Kidney (tissue), 14 donors: ENCODE measurements around the gene PDLIM7. TPM values are rescaled to one million over a fixed set of nuclear protein-coding genes. Genes with fewer than 3 reads are reported as not detected.

Source experiments
- DNase-seq, 5 donors: peaks; one replicate each; pipeline ENCODE4 v3.0.0-alpha.2; 2013 to 2020
- FAIRE-seq: peaks from 2 replicates; lab custom pipeline; 2012; peaks lifted over from hg19 to GRCh38; lab: Jason Lieb, UNC
- H3K27ac ChIP-seq, 2 donors: one replicate each; pipeline ENCODE4 v1.7.0; 2013; ENCODE audit warnings: low read depth in 2 of 2, low read length in 2 of 2, inconsistent platforms in 1 of 2
- H3K27me3 ChIP-seq: one replicate; pipeline ENCODE4 v1.7.1; 2013; ENCODE audit warnings: low read length, inconsistent platforms; ENCODE audit not compliant: control insufficient read depth, insufficient read depth
- H3K36me3 ChIP-seq, 3 donors: one replicate each; pipeline versions ENCODE4 v1.7.0 to v1.7.1; 2013; ENCODE audit warnings: low read length in 3 of 3, control low read depth in 1 of 3, inconsistent platforms in 1 of 3; ENCODE audit not compliant: insufficient read depth in 3 of 3, control insufficient read depth in 2 of 3
- H3K4me1 ChIP-seq, 3 donors: one replicate each; pipeline versions ENCODE4 v1.7.0 to v1.7.1; 2013; ENCODE audit warnings: low read length in 3 of 3, inconsistent platforms in 1 of 3, low read depth in 1 of 3; ENCODE audit not compliant: control insufficient read depth in 2 of 3, insufficient read depth in 2 of 3
- H3K4me3 ChIP-seq, 3 donors: one replicate each; pipeline versions ENCODE4 v1.7.0 to v1.8.1; 2013; ENCODE audit warnings: low read length in 3 of 3, control low read depth in 1 of 3, inconsistent platforms in 1 of 3
- H3K9ac ChIP-seq, 3 donors: one replicate each; pipeline versions ENCODE4 v1.7.0 to v1.7.1; 2013; ENCODE audit warnings: low read length in 3 of 3, control low read depth in 1 of 3, inconsistent platforms in 1 of 3
- H3K9me3 ChIP-seq, 3 donors: one replicate each; pipeline versions ENCODE4 v1.7.0 to v1.7.1; 2013; ENCODE audit warnings: low read length in 3 of 3, control low read depth in 1 of 3, inconsistent platforms in 1 of 3; ENCODE audit not compliant: control insufficient read depth in 2 of 3, insufficient read depth in 1 of 3
- intact Hi-C: fragments of 100-400 bp; cut with DNase I; formaldehyde crosslinking; loops from one replicate; pipeline ENCODE4 v1.11.1; 2022
- polyA plus RNA-seq: library from polyadenylated mRNA; stranded (reverse); fragments of 350-450 nt; fragmentation: Illumina TruSeq; extraction: RNeasy Lipid Tissue Mini Kit (QIAGEN cat#74804); gene quantifications from one replicate; pipeline ENCODE4 v1.2.3, GENCODE V29; 2014; ENCODE audit warnings: low read depth, low replicate concordance; ENCODE audit not compliant: insufficient read depth
- total RNA-seq: library from RNA; stranded (reverse); fragmentation: NEBNext Ultra II Directional; extraction: Animal tissue kit (Norgen Biotek cat#: 25700); gene quantifications from one replicate; pipeline ENCODE4 v1.2.1, GENCODE V29; 2021
- TF ChIP-seq, protein P1 (sequence below): IDR thresholded peaks from 3 replicates; pipeline ENCODE4 v1.5.1; 2012; ENCODE audit warnings: mild to moderate bottlenecking, moderate library complexity, borderline replicate concordance; ENCODE audit not compliant: insufficient read depth; ENCODE audit errors: extremely low read depth
- donor health status: control.
- donor health status: control.
- donor health status: control.
- donor health status: control.
- donor health status: control.
- donor health status: DM: yes; HTN: yes; CAD: no.
- donor health status: Normal renal cell carcinoma (clear cell type).

PDLIM7 gene
- total and polyA plus RNA-seq, 2 donors from 2014 or later = 46.4 to 89.7 TPM

- no peaks in the 10 kb centered on the region for H3K36me3 ChIP-seq
- intact Hi-C loops = loop anchor here (5.0 kb wide), 1 partner anchor 47 kb away; the partner anchor contains the start of gene F12
- peak overlapping the region in 2 of 3 donors; percentile 11 to 46 for H3K4me3 ChIP-seq
- H3K27me3 ChIP-seq = no peaks in the 10 kb centered on the region
- H3K9me3 ChIP-seq = no peaks in the 10 kb centered on the region
- H3K27ac ChIP-seq = peak overlapping the region in 1 of 2 donors; percentile 11
- DNase-seq (peak in 2 of 5 donors; percentile 71 to 87), FAIRE-seq (no peak)
- peak overlapping the region in 1 of 3 donors; percentile 25 for H3K9ac ChIP-seq
- TF ChIP-seq, protein P1, sequence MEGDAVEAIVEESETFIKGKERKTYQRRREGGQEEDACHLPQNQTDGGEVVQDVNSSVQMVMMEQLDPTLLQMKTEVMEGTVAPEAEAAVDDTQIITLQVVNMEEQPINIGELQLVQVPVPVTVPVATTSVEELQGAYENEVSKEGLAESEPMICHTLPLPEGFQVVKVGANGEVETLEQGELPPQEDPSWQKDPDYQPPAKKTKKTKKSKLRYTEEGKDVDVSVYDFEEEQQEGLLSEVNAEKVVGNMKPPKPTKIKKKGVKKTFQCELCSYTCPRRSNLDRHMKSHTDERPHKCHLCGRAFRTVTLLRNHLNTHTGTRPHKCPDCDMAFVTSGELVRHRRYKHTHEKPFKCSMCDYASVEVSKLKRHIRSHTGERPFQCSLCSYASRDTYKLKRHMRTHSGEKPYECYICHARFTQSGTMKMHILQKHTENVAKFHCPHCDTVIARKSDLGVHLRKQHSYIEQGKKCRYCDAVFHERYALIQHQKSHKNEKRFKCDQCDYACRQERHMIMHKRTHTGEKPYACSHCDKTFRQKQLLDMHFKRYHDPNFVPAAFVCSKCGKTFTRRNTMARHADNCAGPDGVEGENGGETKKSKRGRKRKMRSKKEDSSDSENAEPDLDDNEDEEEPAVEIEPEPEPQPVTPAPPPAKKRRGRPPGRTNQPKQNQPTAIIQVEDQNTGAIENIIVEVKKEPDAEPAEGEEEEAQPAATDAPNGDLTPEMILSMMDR = no peak
- peaks cover 0 to 13% (median 0%) of the 10 kb centered on the region in 3 donors for H3K4me1 ChIP-seq
Observed at GRCh38 chr5:177453852-177454396, 43.5 kb downstream of the PDLIM7 start.

DNA sequence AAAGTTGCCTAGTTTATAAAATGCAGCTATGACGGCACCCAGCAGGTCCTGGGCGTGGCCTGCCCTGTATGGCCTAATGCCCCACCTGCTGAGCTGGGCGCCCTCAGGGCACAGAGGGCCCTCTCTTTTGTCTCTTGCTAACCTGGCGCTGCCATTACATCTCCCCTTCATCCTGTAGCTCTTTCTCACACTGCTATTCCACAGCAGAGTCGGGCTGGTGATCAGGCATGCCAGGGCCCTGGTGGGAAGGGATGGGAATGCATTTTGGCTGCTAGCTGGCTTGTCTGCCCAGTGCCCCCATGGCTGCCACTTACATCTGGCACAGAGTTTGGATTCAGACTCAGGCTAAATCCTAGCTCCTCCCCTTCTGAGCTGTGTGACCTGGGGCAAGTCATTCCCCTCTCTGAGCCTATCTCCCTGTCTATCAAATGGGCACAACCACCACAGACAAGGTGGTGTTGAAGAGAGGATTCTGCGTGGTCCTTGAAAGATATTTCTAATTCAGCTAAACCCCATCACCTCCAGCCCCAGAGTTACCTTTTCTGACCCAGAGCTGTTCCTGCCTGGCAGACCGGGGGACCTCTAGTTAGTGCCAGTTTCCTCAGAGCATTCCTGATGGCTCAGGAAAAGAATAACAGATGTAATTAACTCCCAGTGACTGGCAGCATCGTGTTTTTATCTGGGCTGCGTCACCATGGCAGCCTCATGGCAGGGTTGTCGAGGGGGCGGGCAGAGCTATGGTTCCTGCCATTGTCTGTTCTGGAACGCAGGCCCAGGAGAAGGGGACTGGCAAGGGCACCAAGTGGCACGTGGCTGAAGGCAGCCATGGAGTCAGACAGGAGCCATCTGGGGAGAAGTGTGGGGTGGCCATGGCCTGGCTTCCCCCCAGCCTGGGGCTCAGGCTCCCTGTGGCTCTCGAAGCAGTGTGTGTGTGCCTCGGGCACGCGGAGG lies 44.4 kb downstream of the PDLIM7 start:
- peaks cover 0 to 14% (median 0%) of the 10 kb centered on the region in 3 donors for H3K4me1 ChIP-seq
- DNase-seq = no peak
- no peak for FAIRE-seq
- H3K27me3 ChIP-seq = no peaks in the 10 kb centered on the region
- no peak overlapping the region for H3K4me3 ChIP-seq
- intact Hi-C loops = loop anchor here (5.0 kb wide), 1 partner anchor 46 kb away; the partner anchor contains the start of gene F12
- no peaks in the 10 kb centered on the region for H3K36me3 ChIP-seq
- H3K9me3 ChIP-seq = no peaks in the 10 kb centered on the region
- H3K9ac ChIP-seq = no peak overlapping the region
- no peak overlapping the region for H3K27ac ChIP-seq
- TF ChIP-seq, protein P1 = no peak

GRCh38 chr5:177450667-177451424 lies 46.6 kb downstream of the PDLIM7 start:
- DNase-seq (no peak), FAIRE-seq (no peak)
- TF ChIP-seq, protein P1 = no peak
- H3K4me1 ChIP-seq = peaks cover 0 to 24% (median 6%) of the 10 kb centered on the region in 3 donors
- intact Hi-C loops = loop anchor here (5.0 kb wide), 1 partner anchor 44 kb away; the partner anchor contains the start of gene F12
- no peak overlapping the region for H3K27ac ChIP-seq
- no peak overlapping the region for H3K9ac ChIP-seq
- no peaks in the 10 kb centered on the region for H3K27me3 ChIP-seq
- no peaks in the 10 kb centered on the region for H3K9me3 ChIP-seq
- no peaks in the 10 kb centered on the region for H3K36me3 ChIP-seq
- no peak overlapping the region for H3K4me3 ChIP-seq
